Liver (tissue), 9 donors: ENCODE results near the gene EHF. TPM values are rescaled to one million over a fixed set of nuclear protein-coding genes. Genes with fewer than 3 reads are reported as not detected.

Experiments
- DNase-seq: peaks from one replicate; pipeline ENCODE4 v3.0.0-alpha.2; 2017; ENCODE audit warnings: low spot score
- H3K27ac ChIP-seq, 2 donors: one replicate each; pipeline ENCODE4 v1.7.0; 2013; ENCODE audit warnings: inconsistent platforms in 2 of 2, low read length in 2 of 2, control low read depth in 1 of 2, low read depth in 1 of 2, mild to moderate bottlenecking in 1 of 2
- H3K27me3 ChIP-seq, 4 donors: one replicate each; pipeline versions ENCODE4 v1.6.1 to v1.7.0; 2013; ENCODE audit warnings: low read length in 3 of 4, inconsistent platforms in 1 of 4, mild to moderate bottlenecking in 1 of 4, moderate library complexity in 1 of 4; ENCODE audit not compliant: control insufficient read depth in 4 of 4, insufficient read depth in 4 of 4
- H3K36me3 ChIP-seq, 4 donors: one replicate each; pipeline versions ENCODE4 v1.6.1 to v1.7.0; 2013; ENCODE audit warnings: low read length in 3 of 4, mild to moderate bottlenecking in 3 of 4, low read depth in 1 of 4, moderate library complexity in 1 of 4; ENCODE audit not compliant: control insufficient read depth in 4 of 4, insufficient read depth in 3 of 4
- H3K4me1 ChIP-seq, 4 donors: one replicate each; pipeline versions ENCODE4 v1.6.1 to v1.7.0; 2013; ENCODE audit warnings: low read length in 3 of 4, mild to moderate bottlenecking in 3 of 4, moderate library complexity in 1 of 4; ENCODE audit not compliant: control insufficient read depth in 4 of 4, insufficient read depth in 4 of 4
- H3K4me3 ChIP-seq, 3 donors: one replicate each; pipeline versions ENCODE4 v1.6.1 to v1.7.0; 2013; ENCODE audit warnings: low read length in 3 of 3, control low read depth in 1 of 3, low read depth in 1 of 3, mild to moderate bottlenecking in 1 of 3
- H3K9ac ChIP-seq, 2 donors: one replicate each; pipeline ENCODE4 v1.7.0; 2013; ENCODE audit warnings: low read length in 2 of 2, mild to moderate bottlenecking in 2 of 2, moderate library complexity in 2 of 2, control low read depth in 1 of 2, low read depth in 1 of 2
- H3K9me3 ChIP-seq, 4 donors: one replicate each; pipeline versions ENCODE4 v1.6.1 to v1.7.0; 2013; ENCODE audit warnings: low read length in 3 of 4; ENCODE audit not compliant: control insufficient read depth in 4 of 4
- ATF3 ChIP-seq: IDR thresholded peaks from 2 replicates; pipeline ENCODE4 v1.6.1; 2016; ENCODE audit warnings: antibody characterized with exemption
- CTCF ChIP-seq: fragments of 150-350 bp; IDR thresholded peaks from 2 replicates; pipeline ENCODE4 v1.5.1; 2017; ENCODE audit warnings: improper control_type of control experiment, low read depth, low read length; ENCODE audit not compliant: missing input control
- EGR1 ChIP-seq, 2 donors: IDR thresholded peaks; 2 replicates each; pipeline ENCODE4 v1.6.1; 2016 to 2018; ENCODE audit warnings: antibody characterized with exemption in 2 of 2, low read depth in 2 of 2
- FOXA1 ChIP-seq: IDR thresholded peaks from 2 replicates; pipeline ENCODE4 v1.6.1; 2016; ENCODE audit warnings: antibody characterized with exemption
- FOXA2 ChIP-seq: IDR thresholded peaks from 2 replicates; pipeline ENCODE4 v1.6.1; 2016; ENCODE audit warnings: antibody characterized with exemption
- GABPA ChIP-seq, 2 donors: IDR thresholded peaks in 1 of 2; conservative IDR thresholded peaks in 1 of 2; 2 replicates each; pipeline ENCODE4 v1.6.1; 2016; ENCODE audit warnings: antibody characterized with exemption in 2 of 2, mild to moderate bottlenecking in 1 of 2, moderate library complexity in 1 of 2
- HNF4A ChIP-seq, 2 donors: conservative IDR thresholded peaks; 2 replicates each; pipeline ENCODE4 v1.6.1; 2016; ENCODE audit warnings: antibody characterized with exemption in 2 of 2, mild to moderate bottlenecking in 2 of 2
- HNF4G ChIP-seq: IDR thresholded peaks from 2 replicates; pipeline ENCODE4 v1.6.1; 2016; ENCODE audit warnings: antibody characterized with exemption
- JUND ChIP-seq, 2 donors: IDR thresholded peaks; 2 replicates each; pipeline ENCODE4 v1.6.1; 2016; ENCODE audit warnings: antibody characterized with exemption in 2 of 2
- MAX ChIP-seq: IDR thresholded peaks from 2 replicates; pipeline ENCODE4 v1.6.1; 2016; ENCODE audit warnings: antibody characterized with exemption
- NR2F2 ChIP-seq: IDR thresholded peaks from 2 replicates; pipeline ENCODE4 v1.6.1; 2016; ENCODE audit warnings: antibody characterized with exemption
- RAD21 ChIP-seq, 2 donors: IDR thresholded peaks; 2 replicates each; pipeline ENCODE4 v1.6.1; 2016; ENCODE audit warnings: antibody characterized with exemption in 2 of 2, mild to moderate bottlenecking in 2 of 2
- REST ChIP-seq: IDR thresholded peaks from 2 replicates; pipeline ENCODE4 v1.6.1; 2016; ENCODE audit warnings: antibody characterized with exemption, mild to moderate bottlenecking
- RXRA ChIP-seq, 2 donors: IDR thresholded peaks; 2 replicates each; pipeline ENCODE4 v1.6.1; 2017 to 2018; ENCODE audit warnings: antibody characterized with exemption in 2 of 2, mild to moderate bottlenecking in 1 of 2
- SP1 ChIP-seq: IDR thresholded peaks from 2 replicates; pipeline ENCODE4 v1.6.1; 2018; ENCODE audit warnings: antibody characterized with exemption, mild to moderate bottlenecking
- TAF1 ChIP-seq: conservative IDR thresholded peaks from 2 replicates; pipeline ENCODE4 v1.6.1; 2016; ENCODE audit warnings: antibody characterized with exemption, mild to moderate bottlenecking
- YY1 ChIP-seq: IDR thresholded peaks from 2 replicates; pipeline ENCODE4 v1.6.1; 2016; ENCODE audit warnings: antibody characterized with exemption, mild to moderate bottlenecking
- ZBTB33 ChIP-seq: IDR thresholded peaks from 2 replicates; pipeline ENCODE4 v1.6.1; 2016; ENCODE audit warnings: antibody characterized with exemption
- WGBS: extraction: QIAGEN DNeasy Blood & Tissue Kit; methylation state at CpG from one replicate; pipeline ENCODE4 v1.1.7; 2013; 5-methylcytosine and 5-hydroxymethylcytosine counted together
- polyA plus RNA-seq, 2 donors: library from polyadenylated mRNA; stranded (reverse) in 1 of 2; unstranded in 1 of 2; fragments of 200-250 nt in 1 of 2; fragments of >200 nt in 1 of 2; fragmentation: Nextera tagmentation in 1 of 2; extraction: Ambion mirVana in 1 of 2; gene quantifications; one replicate each; pipeline versions ENCODE4 v1.2.1 to v1.2.3, GENCODE V29; 2013 to 2015
- total RNA-seq, 2 donors: library from RNA; depleted of rRNA; stranded (reverse); fragments of >200 nt; gene quantifications; one replicate each; pipeline ENCODE4 v1.2.3, GENCODE V29; 2014
- donor health status: healthy.
- donor health status: healthy.
- donor health status: healthy.
- donor health status: healthy.
- donor health status: healthy.

Gene EHF
- total and polyA plus RNA-seq, 4 donors = 0.85 to 5.9 (median 2.6) TPM

- H3K9me3 ChIP-seq = no peaks in the 10 kb centered on the region
- WGBS = 76% methylated on average over 15 of the region's 15 CpGs
- H3K9ac ChIP-seq = no peak overlapping the region
- no peak overlapping the region for H3K4me3 ChIP-seq
- no peaks in the 10 kb centered on the region for H3K27me3 ChIP-seq
- peaks cover 2 to 15% (median 11%) of the 10 kb centered on the region in 4 donors for H3K4me1 ChIP-seq
- no peak for DNase-seq
- H3K27ac ChIP-seq = no peak overlapping the region
- no peak for TF ChIP-seq RXRA (IDR thresholded peaks at IDR 0.05)
- TF ChIP-seq CTCF = no peak
- H3K36me3 ChIP-seq = no peaks in the 10 kb centered on the region
These were observed 17.5 kb upstream of the EHF start for GRCh38 chr11:34603129-34604001.

GRCh38 chr11:34604145-34604544, 16.7 kb upstream of the EHF start:
- H3K27ac ChIP-seq = no peak overlapping the region
- peaks cover 2 to 15% (median 11%) of the 10 kb centered on the region in 4 donors for H3K4me1 ChIP-seq
- WGBS = 93% methylated on average over 2 of the region's 2 CpGs
- H3K9ac ChIP-seq = no peak overlapping the region
- H3K36me3 ChIP-seq = no peaks in the 10 kb centered on the region
- no peak for DNase-seq
- no peaks in the 10 kb centered on the region for H3K27me3 ChIP-seq
- H3K4me3 ChIP-seq = no peak overlapping the region
- TF ChIP-seq GABPA (IDR thresholded peaks at IDR 0.05 in 1 of 2, conservative IDR thresholded peaks at IDR 0.05 in 1 of 2) = no peak
- no peak for TF ChIP-seq MAX
- TF ChIP-seq RAD21 (IDR thresholded peaks at IDR 0.05) = no peak
- TF ChIP-seq JUND (IDR thresholded peaks at IDR 0.05) = no peak
- TF ChIP-seq REST = no peak
- no peak for TF ChIP-seq NR2F2
- TF ChIP-seq EGR1 (IDR thresholded peaks at IDR 0.05; ENCODE audit: low read depth in 2 of 2) = no peak
- no peak for TF ChIP-seq CTCF
- TF ChIP-seq FOXA2 = no peak
- no peak for TF ChIP-seq RXRA (IDR thresholded peaks at IDR 0.05)
- TF ChIP-seq FOXA1 = no peak
- no peak for TF ChIP-seq ATF3
- no peak for TF ChIP-seq TAF1
- no peak for TF ChIP-seq HNF4G
- TF ChIP-seq ZBTB33 = no peak
- no peak for TF ChIP-seq HNF4A (conservative IDR thresholded peaks at IDR 0.05)
- no peak for TF ChIP-seq SP1
- TF ChIP-seq YY1 = no peak
- no peaks in the 10 kb centered on the region for H3K9me3 ChIP-seq
